ENCODE measurements around the gene DAAM1. TPM values are rescaled to one million over a fixed set of nuclear protein-coding genes. Genes with fewer than 3 reads are reported as not detected.

Gene DAAM1
- total RNA-seq (10 to 100 TPM; 83.7 to 93.3 TPM), polyA plus RNA-seq (10 to 100 TPM; 10.4 to 38.0 TPM)
- long read RNA-seq, donor 1, partial matches to known transcripts = 61 of 88 reads
- long read RNA-seq, donor 1, other reads (novel, unspliced or antisense) = 21 of 88 reads
- long read RNA-seq, donor 2, full-length matches to known transcripts = 5 of 28 reads
- long read RNA-seq, donor 2, partial matches to known transcripts = 9 of 28 reads
- long read RNA-seq, donor 2, other reads (novel, unspliced or antisense) = 14 of 28 reads

DNA sequence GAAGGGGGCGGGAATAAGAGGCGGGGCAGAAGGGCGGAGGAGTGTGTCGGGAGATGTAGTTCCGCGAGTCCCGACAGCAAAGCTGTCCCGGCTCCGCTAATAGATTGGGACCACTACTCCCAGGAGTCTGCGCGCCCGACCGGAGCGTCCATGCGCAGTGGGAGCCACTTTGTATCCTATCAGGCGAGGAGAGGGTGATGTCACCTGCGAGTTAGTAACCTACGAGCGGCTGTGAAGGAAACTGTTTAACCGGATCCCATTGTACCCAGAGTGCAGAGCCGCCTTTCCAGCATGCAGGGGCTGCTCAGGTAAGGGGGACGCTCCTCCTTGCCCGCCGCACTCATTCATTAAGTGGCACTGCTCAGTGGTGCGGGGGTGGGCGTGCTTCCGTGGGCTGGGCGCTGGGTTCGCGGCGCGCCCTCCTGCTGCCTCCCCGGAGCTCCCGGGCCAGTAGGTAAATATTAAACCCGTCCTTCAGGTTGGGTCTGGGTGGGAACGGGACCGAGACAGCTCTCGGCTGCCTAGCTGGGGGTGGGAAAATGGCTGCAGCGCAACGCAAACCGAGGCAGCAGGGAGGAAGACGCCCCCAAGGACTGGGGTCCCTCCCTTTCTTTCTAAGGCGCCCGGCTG, at the start of gene DAAM1:
Gene DAAM1 (plus strand): TSS at position 207 of the 630 bp plus-strand sequence. CDS start 74,811 bp downstream, outside the sequence.
- ATAC-seq (ENCODE audit: low FRiP score) (peak; percentile 98), DNase-seq (peak; percentile 98 to 99)
- WGBS, 2 donors = 0 to 1% methylated on average over 42 to 44 of the region's 44 CpGs
- Histone ChIP-seq H3K4me3 (ENCODE audit: low read length in 2 of 2) (peak within 1 kb of the TSS; percentile 69 to 84), H3K36me3 (ENCODE audit: control insufficient read depth in 1 of 2, insufficient read depth in 2 of 2, low read length in 1 of 2) (no peaks in the 10 kb centered on the region), H3K4me1 (ENCODE audit: control insufficient read depth in 1 of 2, insufficient read depth in 2 of 2, low read length in 2 of 2) (peaks cover 2 to 4% of the 10 kb centered on the region in 2 donors), H3K9me3 (ENCODE audit: control insufficient read depth, low read length) (no peaks in the 10 kb centered on the region), H3K27ac (ENCODE audit: low read depth in 1 of 2, low read length in 2 of 2) (peak within 1 kb of the TSS; percentile 88 to 94), H3K27me3 (ENCODE audit: control insufficient read depth in 1 of 2, insufficient read depth in 2 of 2, low read length in 1 of 2) (no peaks in the 10 kb centered on the region)
- intact Hi-C loops (cut with DNase I) = loop anchor here (2.0 to 5.0 kb wide), 5 partner anchors 56 to 249 kb away; no protein-coding TSS in a partner anchor

- Histone ChIP-seq H3K4me1 (ENCODE audit: control insufficient read depth in 1 of 2, insufficient read depth in 2 of 2, low read length in 2 of 2) (peaks cover 0 to 1% of the 10 kb centered on the region in 2 donors), H3K27me3 (ENCODE audit: control insufficient read depth in 1 of 2, insufficient read depth in 2 of 2, low read length in 1 of 2) (no peaks in the 10 kb centered on the region), H3K27ac (ENCODE audit: low read depth in 1 of 2, low read length in 2 of 2) (no peak overlapping the region), H3K9me3 (ENCODE audit: control insufficient read depth, low read length) (no peaks in the 10 kb centered on the region), H3K36me3 (ENCODE audit: control insufficient read depth in 1 of 2, insufficient read depth in 2 of 2, low read length in 1 of 2) (no peaks in the 10 kb centered on the region), H3K4me3 (ENCODE audit: low read length in 2 of 2) (no peak overlapping the region)
- WGBS, 2 donors = 68 to 74% methylated on average over 5 of the region's 5 CpGs
- no peak for DNase-seq
- ATAC-seq (ENCODE audit: low FRiP score) = no peak
- intact Hi-C loops (cut with DNase I) = loop anchor here in 1 of 2 donors (10.0 kb wide), 1 partner anchor 115 kb away; no protein-coding TSS in a partner anchor
Observed at GRCh38 chr14:59139324-59139723, 49.1 kb upstream of the DAAM1 start.

- Histone ChIP-seq H3K4me1 (ENCODE audit: control insufficient read depth in 1 of 2, insufficient read depth in 2 of 2, low read length in 2 of 2) (peaks cover 0 to 1% of the 10 kb centered on the region in 2 donors), H3K27ac (ENCODE audit: low read depth in 1 of 2, low read length in 2 of 2) (no peak overlapping the region), H3K4me3 (ENCODE audit: low read length in 2 of 2) (no peak overlapping the region), H3K27me3 (ENCODE audit: control insufficient read depth in 1 of 2, insufficient read depth in 2 of 2, low read length in 1 of 2) (no peaks in the 10 kb centered on the region), H3K36me3 (ENCODE audit: control insufficient read depth in 1 of 2, insufficient read depth in 2 of 2, low read length in 1 of 2) (no peaks in the 10 kb centered on the region), H3K9me3 (ENCODE audit: control insufficient read depth, low read length) (no peaks in the 10 kb centered on the region)
- intact Hi-C loops (cut with DNase I) = no loop called here
- ATAC-seq (ENCODE audit: low FRiP score) (no peak), DNase-seq (no peak)
- WGBS, 2 donors = 92 to 93% methylated on average over 7 of the region's 7 CpGs
Observed at GRCh38 chr14:59140106-59140843, 48.2 kb upstream of the DAAM1 start.

DNA sequence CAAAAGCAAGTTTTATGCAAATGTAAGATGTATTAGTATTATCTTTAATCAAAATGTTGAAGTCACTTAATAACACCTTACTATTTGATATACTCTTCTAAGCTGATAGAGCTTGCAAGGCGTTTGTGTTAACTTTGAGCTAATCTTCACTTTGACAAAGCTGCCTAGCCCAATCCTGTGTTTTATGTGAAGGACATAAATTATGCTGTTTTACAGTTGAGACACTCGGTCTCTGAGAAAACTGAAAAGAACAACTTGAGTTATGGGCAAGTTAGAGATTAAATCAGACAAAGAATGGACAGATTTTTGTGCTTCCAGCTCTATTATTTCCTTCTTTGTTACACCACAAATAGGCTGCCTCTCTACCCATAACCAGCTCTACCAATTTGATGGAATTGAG, 42.0 kb upstream of the DAAM1 start:
- intact Hi-C loops (cut with DNase I) = no loop called here
- no peaks in the 10 kb centered on the region for H3K4me1 ChIP-seq (ENCODE audit: control insufficient read depth in 1 of 2, insufficient read depth in 2 of 2, low read length in 2 of 2)
- H3K36me3 ChIP-seq (ENCODE audit: control insufficient read depth in 1 of 2, insufficient read depth in 2 of 2, low read length in 1 of 2) = no peaks in the 10 kb centered on the region
- H3K9me3 ChIP-seq (ENCODE audit: control insufficient read depth, low read length) = no peaks in the 10 kb centered on the region
- 91 to 97% methylated on average over 2 of the region's 2 CpGs for WGBS, 2 donors
- no peak overlapping the region for H3K4me3 ChIP-seq (ENCODE audit: low read length in 2 of 2)
- H3K27me3 ChIP-seq (ENCODE audit: control insufficient read depth in 1 of 2, insufficient read depth in 2 of 2, low read length in 1 of 2) = no peaks in the 10 kb centered on the region
- DNase-seq = no peak
- no peak for ATAC-seq (ENCODE audit: low FRiP score)
- no peak overlapping the region for H3K27ac ChIP-seq (ENCODE audit: low read depth in 1 of 2, low read length in 2 of 2)

DNA sequence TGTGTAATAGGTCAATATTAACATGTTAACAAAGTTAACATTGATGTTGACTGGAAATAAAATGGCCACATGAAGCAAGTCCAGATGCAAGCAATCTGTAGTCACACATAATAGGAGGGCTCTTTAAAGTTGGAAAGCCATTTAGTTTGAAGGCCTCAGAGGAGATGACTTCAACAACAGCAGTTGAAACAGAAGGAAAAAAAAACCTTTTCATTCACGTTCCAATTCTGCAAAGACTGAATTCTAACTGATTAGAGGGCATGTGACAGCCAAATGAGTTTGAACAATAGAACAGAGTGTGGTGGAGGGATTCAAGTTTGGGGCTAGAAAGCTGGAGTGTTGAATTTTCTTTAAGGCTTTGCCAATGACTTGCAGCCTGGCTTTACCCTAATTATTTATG, 41.5 kb upstream of the DAAM1 start:
- no peak for DNase-seq
- H3K27ac ChIP-seq (ENCODE audit: low read depth in 1 of 2, low read length in 2 of 2) = no peak overlapping the region
- 35 to 44% methylated on average over 1 of the region's 1 CpG for WGBS, 2 donors
- H3K4me3 ChIP-seq (ENCODE audit: low read length in 2 of 2) = no peak overlapping the region
- H3K36me3 ChIP-seq (ENCODE audit: control insufficient read depth in 1 of 2, insufficient read depth in 2 of 2, low read length in 1 of 2) = no peaks in the 10 kb centered on the region
- H3K27me3 ChIP-seq (ENCODE audit: control insufficient read depth in 1 of 2, insufficient read depth in 2 of 2, low read length in 1 of 2) = no peaks in the 10 kb centered on the region
- ATAC-seq (ENCODE audit: low FRiP score) = no peak
- H3K4me1 ChIP-seq (ENCODE audit: control insufficient read depth in 1 of 2, insufficient read depth in 2 of 2, low read length in 2 of 2) = peaks cover 0 to 1% of the 10 kb centered on the region in 2 donors
- H3K9me3 ChIP-seq (ENCODE audit: control insufficient read depth, low read length) = no peaks in the 10 kb centered on the region
- intact Hi-C loops (cut with DNase I) = no loop called here

- Histone ChIP-seq H3K9me3 (ENCODE audit: control insufficient read depth, low read length) (no peaks in the 10 kb centered on the region), H3K4me3 (ENCODE audit: low read length in 2 of 2) (no peak overlapping the region), H3K36me3 (ENCODE audit: control insufficient read depth in 1 of 2, insufficient read depth in 2 of 2, low read length in 1 of 2) (no peaks in the 10 kb centered on the region), H3K27ac (ENCODE audit: low read depth in 1 of 2, low read length in 2 of 2) (no peak overlapping the region), H3K4me1 (ENCODE audit: control insufficient read depth in 1 of 2, insufficient read depth in 2 of 2, low read length in 2 of 2) (peaks cover 0 to 1% of the 10 kb centered on the region in 2 donors), H3K27me3 (ENCODE audit: control insufficient read depth in 1 of 2, insufficient read depth in 2 of 2, low read length in 1 of 2) (no peaks in the 10 kb centered on the region)
- 94 to 96% methylated on average over 4 of the region's 4 CpGs for WGBS, 2 donors
- intact Hi-C loops (cut with DNase I) = no loop called here
- DNase-seq (no peak), ATAC-seq (ENCODE audit: low FRiP score) (no peak)
Observed at GRCh38 chr14:59148334-59148900, 40.0 kb upstream of the DAAM1 start.

DNA sequence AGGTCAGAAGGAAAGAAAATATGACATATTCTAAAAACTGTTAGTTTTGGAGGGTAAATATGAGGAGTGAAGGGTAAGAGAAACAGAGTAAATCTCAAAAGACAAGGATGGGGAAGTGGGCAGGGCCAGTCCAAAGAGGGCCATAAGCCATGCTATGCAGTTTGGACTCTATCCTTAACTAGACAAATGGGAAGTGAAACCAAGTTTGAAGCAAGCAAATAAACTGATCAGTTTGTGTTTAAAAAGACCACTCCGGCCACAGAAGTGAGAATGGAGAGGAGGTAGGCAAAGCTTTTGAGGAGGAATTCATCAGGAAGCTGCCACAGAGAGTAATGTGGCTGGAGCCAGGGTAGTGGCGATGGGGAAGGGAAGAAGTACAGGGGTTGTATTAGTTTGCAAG, 37.5 kb upstream of the DAAM1 start:
- H3K36me3 ChIP-seq (ENCODE audit: control insufficient read depth in 1 of 2, insufficient read depth in 2 of 2, low read length in 1 of 2) = no peaks in the 10 kb centered on the region
- H3K4me3 ChIP-seq (ENCODE audit: low read length in 2 of 2) = no peak overlapping the region
- DNase-seq (no peak), ATAC-seq (ENCODE audit: low FRiP score) (no peak)
- H3K27me3 ChIP-seq (ENCODE audit: control insufficient read depth in 1 of 2, insufficient read depth in 2 of 2, low read length in 1 of 2) = no peaks in the 10 kb centered on the region
- H3K4me1 ChIP-seq (ENCODE audit: control insufficient read depth in 1 of 2, insufficient read depth in 2 of 2, low read length in 2 of 2) = peaks cover 0 to 1% of the 10 kb centered on the region in 2 donors
- no peak overlapping the region for H3K27ac ChIP-seq (ENCODE audit: low read depth in 1 of 2, low read length in 2 of 2)
- intact Hi-C loops (cut with DNase I) = no loop called here
- H3K9me3 ChIP-seq (ENCODE audit: control insufficient read depth, low read length) = no peaks in the 10 kb centered on the region
- WGBS, 2 donors = 92 to 97% methylated on average over 2 of the region's 2 CpGs

GRCh38 chr14:59154373-59154772, 34.1 kb upstream of the DAAM1 start:
- H3K4me1 ChIP-seq (ENCODE audit: control insufficient read depth in 1 of 2, insufficient read depth in 2 of 2, low read length in 2 of 2) = peaks cover 0 to 1% of the 10 kb centered on the region in 2 donors
- H3K9me3 ChIP-seq (ENCODE audit: control insufficient read depth, low read length) = no peaks in the 10 kb centered on the region
- intact Hi-C loops (cut with DNase I) = no loop called here
- no peak overlapping the region for H3K27ac ChIP-seq (ENCODE audit: low read depth in 1 of 2, low read length in 2 of 2)
- no peaks in the 10 kb centered on the region for H3K27me3 ChIP-seq (ENCODE audit: control insufficient read depth in 1 of 2, insufficient read depth in 2 of 2, low read length in 1 of 2)
- H3K36me3 ChIP-seq (ENCODE audit: control insufficient read depth in 1 of 2, insufficient read depth in 2 of 2, low read length in 1 of 2) = no peaks in the 10 kb centered on the region
- 96 to 99% methylated on average over 2 of the region's 2 CpGs for WGBS, 2 donors
- DNase-seq (no peak), ATAC-seq (ENCODE audit: low FRiP score) (no peak)
- no peak overlapping the region for H3K4me3 ChIP-seq (ENCODE audit: low read length in 2 of 2)
